ENCODE measurements around the gene GOLGA7B. TPM values are rescaled to one million over a fixed set of nuclear protein-coding genes. Genes with fewer than 3 reads are reported as not detected.

Gene GOLGA7B
- total and polyA plus RNA-seq, 2 donors (not counting 1 experiment from before 2014, with no cell fraction given), result 0.01 TPM; not detected in 1

GRCh38 chr10:97825020-97825760 lies 24.5 kb upstream of the GOLGA7B start:
- Histone ChIP-seq H4K20me1 (ENCODE audit: control insufficient read depth, insufficient read depth, low read length, poor library complexity, severe bottlenecking) (no peaks in the 10 kb centered on the region), H3K27ac (ENCODE audit: low read length in 2 of 2) (no peak overlapping the region), H2AFZ (ENCODE audit: insufficient read depth, low read depth, low read length, poor library complexity, severe bottlenecking) (no peak overlapping the region), H3K4me3 (ENCODE audit: control extremely low read depth in 1 of 5, extremely low read depth in 1 of 5, insufficient read depth in 1 of 5, low read depth in 2 of 5, low read length in 4 of 5) (no peak overlapping the region), H3K4me1 (ENCODE audit: control insufficient read depth in 2 of 2, insufficient read depth in 2 of 2, low read length in 2 of 2) (no peaks in the 10 kb centered on the region), H3K79me2 (ENCODE audit: control insufficient read depth, insufficient read depth, low read length) (no peaks in the 10 kb centered on the region), H3K9me3 (ENCODE audit: control extremely low read depth in 1 of 3, control insufficient read depth in 2 of 3, insufficient read depth in 1 of 3, low read length in 2 of 3) (no peaks in the 10 kb centered on the region), H3K4me2 (replicated peaks; ENCODE audit: low read depth, low read length, poor library complexity, severe bottlenecking) (no peak overlapping the region), H3K27me3 (replicated peaks in 1 of 4; ENCODE audit: control extremely low read depth in 1 of 4, control insufficient read depth in 3 of 4, insufficient read depth in 4 of 4, low read length in 3 of 4) (no peaks in the 10 kb centered on the region), H3K36me3 (replicated peaks in 1 of 2; ENCODE audit: control extremely low read depth in 1 of 2, control insufficient read depth in 1 of 2, extremely low read depth in 1 of 2, insufficient read depth in 2 of 2, low read length in 1 of 2) (no peaks in the 10 kb centered on the region), H3K9ac (ENCODE audit: low read length) (no peak overlapping the region)
- ChIA-PET POLR2A (no interaction called here), CTCF (no interaction called here)
- Mint-ChIP-seq H3K9me3 (ENCODE audit: insufficient read depth) (no peaks in the 10 kb centered on the region), H3K4me3 (no peak overlapping the region), H3K27me3 (peaks cover 8% of the 10 kb centered on the region), H3K4me1 (no peaks in the 10 kb centered on the region), H3K27ac (no peak overlapping the region)
- no peak for ATAC-seq (ENCODE audit: low read depth)
- intact Hi-C loops (cut with micrococcal nuclease), result no loop called here
- TF ChIP-seq EZH2 (IDR thresholded peaks at IDR 0.05; ENCODE audit: borderline replicate concordance, insufficient read depth, low read depth, low read length, poor library complexity, severe bottlenecking), result no peak
- TF ChIP-seq CTCF (IDR thresholded peaks at IDR 0.05), result no peak
- DNase-seq, result no peak
- WGBS (ENCODE audit: insufficient coverage), result 95% methylated on average over 11 of the region's 12 CpGs

- H3K4me2 ChIP-seq (replicated peaks; ENCODE audit: low read depth, low read length, poor library complexity, severe bottlenecking), result no peak overlapping the region
- H3K9me3 ChIP-seq (ENCODE audit: control extremely low read depth in 1 of 3, control insufficient read depth in 2 of 3, insufficient read depth in 1 of 3, low read length in 2 of 3), result no peaks in the 10 kb centered on the region
- no peak overlapping the region for H3K9ac ChIP-seq (ENCODE audit: low read length)
- no peak overlapping the region for H3K4me3 ChIP-seq (ENCODE audit: control extremely low read depth in 1 of 5, extremely low read depth in 1 of 5, insufficient read depth in 1 of 5, low read depth in 2 of 5, low read length in 4 of 5)
- H3K27me3 Mint-ChIP-seq, result peaks cover 20% of the 10 kb centered on the region
- H3K4me3 Mint-ChIP-seq, result no peak overlapping the region
- CTCF ChIA-PET, result no interaction called here
- no peak for ATAC-seq (ENCODE audit: low read depth)
- POLR2A ChIA-PET, result no interaction called here
- H3K27me3 ChIP-seq (replicated peaks in 1 of 4; ENCODE audit: control extremely low read depth in 1 of 4, control insufficient read depth in 3 of 4, insufficient read depth in 4 of 4, low read length in 3 of 4), result peaks cover 0 to 4% (median 0%) of the 10 kb centered on the region in 4 experiments
- no peak for DNase-seq
- 92% methylated on average over 1 of the region's 1 CpG for WGBS (ENCODE audit: insufficient coverage)
- no peak overlapping the region for H2AFZ ChIP-seq (ENCODE audit: insufficient read depth, low read depth, low read length, poor library complexity, severe bottlenecking)
- no peaks in the 10 kb centered on the region for H3K79me2 ChIP-seq (ENCODE audit: control insufficient read depth, insufficient read depth, low read length)
- H3K27ac Mint-ChIP-seq, result no peak overlapping the region
- no peaks in the 10 kb centered on the region for H3K9me3 Mint-ChIP-seq (ENCODE audit: insufficient read depth)
- no peaks in the 10 kb centered on the region for H4K20me1 ChIP-seq (ENCODE audit: control insufficient read depth, insufficient read depth, low read length, poor library complexity, severe bottlenecking)
- no peak for TF ChIP-seq CTCF (IDR thresholded peaks at IDR 0.05)
- TF ChIP-seq EZH2 (IDR thresholded peaks at IDR 0.05; ENCODE audit: borderline replicate concordance, insufficient read depth, low read depth, low read length, poor library complexity, severe bottlenecking), result no peak
- no peaks in the 10 kb centered on the region for H3K4me1 Mint-ChIP-seq
- no peaks in the 10 kb centered on the region for H3K4me1 ChIP-seq (ENCODE audit: control insufficient read depth in 2 of 2, insufficient read depth in 2 of 2, low read length in 2 of 2)
- intact Hi-C loops (cut with micrococcal nuclease), result no loop called here
- H3K36me3 ChIP-seq (replicated peaks in 1 of 2; ENCODE audit: control extremely low read depth in 1 of 2, control insufficient read depth in 1 of 2, extremely low read depth in 1 of 2, insufficient read depth in 2 of 2, low read length in 1 of 2), result no peaks in the 10 kb centered on the region
- H3K27ac ChIP-seq (ENCODE audit: low read length in 2 of 2), result no peak overlapping the region
Observed at GRCh38 chr10:97826892-97827291, 22.8 kb upstream of the GOLGA7B start.

Measured in B cell (primary cell).